H9 (cell line): Measurements from ENCODE around the gene MRPL53. TPM values are rescaled to one million over a fixed set of nuclear protein-coding genes. Genes with fewer than 3 reads are reported as not detected.

Experiments
- DNase-seq: peaks from one replicate; pipeline ENCODE4 v3.0.0-alpha.2; 2017
- H2AFZ ChIP-seq: one replicate; pipeline ENCODE4 v1.6.1; 2013; ENCODE audit warnings: mild to moderate bottlenecking, low read length, control low read depth, moderate library complexity
- H2AK5ac ChIP-seq: 2 replicates; pipeline ENCODE4 v1.6.1; 2013; ENCODE audit warnings: low read length, control low read depth, mixed read lengths; ENCODE audit not compliant: insufficient read length
- H2BK120ac ChIP-seq: one replicate; pipeline ENCODE4 v1.6.1; 2013; ENCODE audit warnings: low read depth, mild to moderate bottlenecking, low read length, control low read depth, inconsistent platforms; ENCODE audit not compliant: poor library complexity, severe bottlenecking
- H2BK12ac ChIP-seq: 2 replicates; pipeline ENCODE4 v1.6.1; 2013; ENCODE audit warnings: low read length, control low read depth, mixed read lengths, low read depth; ENCODE audit not compliant: insufficient read length
- H2BK15ac ChIP-seq: 2 replicates; pipeline ENCODE4 v1.6.1; 2013; ENCODE audit warnings: low read depth, low read length, control low read depth
- H2BK20ac ChIP-seq: one replicate; pipeline ENCODE4 v1.6.1; 2013; ENCODE audit warnings: low read depth, mild to moderate bottlenecking, low read length, control low read depth, inconsistent platforms; ENCODE audit not compliant: poor library complexity, severe bottlenecking
- H2BK5ac ChIP-seq: 2 replicates; pipeline ENCODE4 v1.6.1; 2013; ENCODE audit warnings: low read length, control low read depth, mixed read lengths; ENCODE audit not compliant: insufficient read length
- H3K14ac ChIP-seq: 2 replicates; pipeline ENCODE4 v1.6.1; 2013; ENCODE audit warnings: low read length, control low read depth; ENCODE audit not compliant: insufficient read depth
- H3K18ac ChIP-seq: 2 replicates; pipeline ENCODE4 v1.6.1; 2013; ENCODE audit warnings: low read depth, mild to moderate bottlenecking, mixed read lengths, low read length, control low read depth; ENCODE audit not compliant: insufficient read length
- H3K23ac ChIP-seq: 2 replicates; pipeline ENCODE4 v1.6.1; 2013; ENCODE audit warnings: low read length, control low read depth, mixed read lengths, low read depth; ENCODE audit not compliant: insufficient read length
- H3K23me2 ChIP-seq: 2 replicates; pipeline ENCODE4 v1.6.1; 2013; ENCODE audit warnings: low read depth, mild to moderate bottlenecking, mixed read lengths, low read length, control low read depth; ENCODE audit not compliant: insufficient read length, poor library complexity, severe bottlenecking
- H3K27ac ChIP-seq: 2 replicates; pipeline ENCODE4 v1.5.1; 2013; ENCODE audit warnings: low read length, control low read depth, mixed read lengths, low read depth; ENCODE audit not compliant: insufficient read length
- H3K27me3 ChIP-seq: 2 replicates; pipeline ENCODE4 v1.6.1; 2013; ENCODE audit warnings: low read length, control low read depth, inconsistent platforms; ENCODE audit not compliant: insufficient read depth
- H3K4ac ChIP-seq: 2 replicates; pipeline ENCODE4 v1.6.1; 2013; ENCODE audit warnings: low read depth, mild to moderate bottlenecking, control low read depth, inconsistent platforms, low read length, moderate library complexity
- H3K4me1 ChIP-seq: 2 replicates; pipeline ENCODE4 v1.6.1; 2013; ENCODE audit warnings: low read length, control low read depth, inconsistent platforms; ENCODE audit not compliant: insufficient read depth
- H3K4me2 ChIP-seq: 2 replicates; pipeline ENCODE4 v1.6.1; 2013; ENCODE audit warnings: low read length, control low read depth, mixed read lengths; ENCODE audit not compliant: insufficient read length, insufficient read depth
- H3K56ac ChIP-seq: 2 replicates; pipeline ENCODE4 v1.6.1; 2013; ENCODE audit warnings: low read depth, mild to moderate bottlenecking, mixed read lengths, low read length, control low read depth; ENCODE audit not compliant: insufficient read length
- H3K79me1 ChIP-seq: 2 replicates; pipeline ENCODE4 v1.6.1; 2013; ENCODE audit warnings: low read depth, mild to moderate bottlenecking, moderate library complexity, low read length, control low read depth, inconsistent platforms; ENCODE audit not compliant: insufficient read depth, poor library complexity, severe bottlenecking
- H3K79me2 ChIP-seq: 2 replicates; pipeline ENCODE4 v1.6.1; 2013; ENCODE audit warnings: low read length, control low read depth, inconsistent platforms; ENCODE audit not compliant: insufficient read depth
- H3K9ac ChIP-seq: 2 replicates; pipeline ENCODE4 v1.6.1; 2013; ENCODE audit warnings: low read length, control low read depth, mixed read lengths; ENCODE audit not compliant: insufficient read length; ENCODE audit errors: extremely low read depth
- H3K9me3 ChIP-seq: one replicate; pipeline ENCODE4 v1.6.1; 2013; ENCODE audit warnings: low read depth, low read length, inconsistent platforms; ENCODE audit not compliant: control insufficient read depth
- H3T11ph ChIP-seq: one replicate; pipeline ENCODE4 v1.6.1; 2013; ENCODE audit warnings: mild to moderate bottlenecking, low read length, control low read depth, inconsistent platforms
- H4K20me1 ChIP-seq: one replicate; pipeline ENCODE4 v1.6.1; 2013; ENCODE audit not compliant: control insufficient read depth, insufficient read length, insufficient read depth
- H4K5ac ChIP-seq: 2 replicates; pipeline ENCODE4 v1.6.1; 2013; ENCODE audit warnings: low read depth, mild to moderate bottlenecking, mixed read lengths, low read length, control low read depth; ENCODE audit not compliant: insufficient read length
- H4K8ac ChIP-seq: replicated peaks from 2 replicates; pipeline ENCODE4 v1.6.1; 2013; ENCODE audit warnings: low read length, control low read depth, mixed read lengths, low read depth; ENCODE audit not compliant: insufficient read length
- H4K91ac ChIP-seq: 2 replicates; pipeline ENCODE4 v1.6.1; 2013; ENCODE audit warnings: low read depth, mild to moderate bottlenecking, moderate library complexity, mixed read lengths, low read length, control low read depth; ENCODE audit not compliant: insufficient read length
- H3K27ac Mint-ChIP-seq, 3 experiments: 2 replicates in 2 of 3; 3 replicates in 1 of 3; pipeline ENCODE4 v1.8.0; 2020 to 2021; ENCODE audit warnings: mixed read lengths in 3 of 3, mild to moderate bottlenecking in 1 of 3, moderate library complexity in 1 of 3
- H3K27me3 Mint-ChIP-seq: 2 replicates; pipeline ENCODE4 v1.8.0; 2021; ENCODE audit warnings: low read depth, mild to moderate bottlenecking, moderate library complexity, mixed read lengths
- H3K36me3 Mint-ChIP-seq, 3 experiments: 2 replicates in 2 of 3; 3 replicates in 1 of 3; pipeline ENCODE4 v1.8.0; 2020 to 2021; ENCODE audit warnings: low read depth in 3 of 3, mixed read lengths in 3 of 3; ENCODE audit not compliant: insufficient read depth in 1 of 3
- H3K4me1 Mint-ChIP-seq, 2 experiments: 2 replicates each; pipeline ENCODE4 v1.8.0; 2020; ENCODE audit warnings: mixed read lengths in 2 of 2
- H3K4me3 Mint-ChIP-seq, 2 experiments: 2 replicates in 1 of 2; 3 replicates in 1 of 2; pipeline ENCODE4 v1.8.0; 2020 to 2021; ENCODE audit warnings: mild to moderate bottlenecking in 2 of 2, mixed read lengths in 2 of 2, moderate library complexity in 1 of 2
- H3K9me3 Mint-ChIP-seq, 2 experiments: 2 replicates in 1 of 2; 3 replicates in 1 of 2; pipeline ENCODE4 v1.8.0; 2020; ENCODE audit warnings: mild to moderate bottlenecking in 2 of 2, mixed read lengths in 2 of 2, moderate library complexity in 1 of 2
- CTCF ChIP-seq: fragments of 200-600 bp; sonication (generic); conservative IDR thresholded peaks from 3 replicates; pipeline ENCODE4 v1.8.0; 2021; ENCODE audit warnings: antibody characterized with exemption, mild to moderate bottlenecking
- WGBS: extraction: QIAGEN DNeasy Blood & Tissue Kit; methylation state at CpG from one replicate; pipeline ENCODE4 v1.1.7; 2013; ENCODE audit warnings: missing lambda C conversion rate, low lambda C conversion rate, mixed read lengths; ENCODE audit not compliant: insufficient read length; ENCODE audit errors: extremely low coverage; 5-methylcytosine and 5-hydroxymethylcytosine counted together
- total RNA-seq: library from RNA; stranded (reverse); gene quantifications from 2 replicates; pipeline ENCODE4 v1.2.1, GENCODE V29; 2021

The MRPL53 gene
- total RNA-seq, 1 experiment from 2014 or later, result 59.5 TPM

DNA sequence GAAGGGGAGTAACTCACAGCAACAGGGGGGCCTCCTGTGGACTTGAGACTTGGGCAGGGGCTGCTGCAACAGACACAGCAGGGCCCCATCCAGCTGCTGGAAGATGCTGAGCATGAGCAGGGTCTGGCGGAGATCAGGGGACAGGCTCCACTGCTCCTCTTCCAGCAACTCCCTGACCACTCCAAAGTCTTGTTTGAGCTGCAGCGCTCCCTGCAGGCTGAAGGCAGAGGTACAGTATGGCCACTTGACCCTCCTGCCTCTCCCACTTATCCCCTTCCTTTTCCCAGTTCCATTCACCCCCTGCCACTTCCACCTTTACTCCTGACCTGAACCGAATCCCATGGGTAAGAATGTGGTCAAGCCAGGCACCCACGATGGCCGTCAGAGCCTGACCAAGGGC is 2.4 kb upstream of the MRPL53 start:
- no peak overlapping the region for H4K8ac ChIP-seq
- no peak overlapping the region for H3K4ac ChIP-seq
- no peak overlapping the region for H3K14ac ChIP-seq
- no peak overlapping the region for H3K56ac ChIP-seq
- peaks cover 13 to 35% (median 23%) of the 10 kb centered on the region in 3 experiments for H3K36me3 Mint-ChIP-seq
- H3T11ph ChIP-seq, result no peak overlapping the region
- H3K27me3 ChIP-seq, result no peaks in the 10 kb centered on the region
- no peaks in the 10 kb centered on the region for H3K79me1 ChIP-seq
- peaks cover 3% of the 10 kb centered on the region for H3K27me3 Mint-ChIP-seq
- no peak overlapping the region for H2BK120ac ChIP-seq
- H3K4me3 Mint-ChIP-seq, result peak overlapping the region in 1 of 2 experiments; percentile 23; a peak in 1 of 5 replicates
- peaks cover 11 to 12% of the 10 kb centered on the region in 2 experiments for H3K4me1 Mint-ChIP-seq
- H4K91ac ChIP-seq, result no peak overlapping the region
- H2BK15ac ChIP-seq, result no peak overlapping the region
- H3K4me1 ChIP-seq, result no peaks in the 10 kb centered on the region
- no peak overlapping the region for H2BK5ac ChIP-seq
- H3K9me3 Mint-ChIP-seq, result no peaks in the 10 kb centered on the region; a peak in 1 of 5 replicates
- H4K20me1 ChIP-seq, result no peaks in the 10 kb centered on the region
- no peak overlapping the region for H2BK12ac ChIP-seq
- no peak overlapping the region for H4K5ac ChIP-seq
- H3K9ac ChIP-seq, result no peak overlapping the region
- WGBS, result no CpG with 5 or more reads among the region's 5 CpGs
- no peak overlapping the region for H3K4me2 ChIP-seq
- no peak overlapping the region for H3K27ac Mint-ChIP-seq
- TF ChIP-seq CTCF, result peak; percentile 59
- H2AK5ac ChIP-seq, result no peak overlapping the region
- no peak overlapping the region for H3K23ac ChIP-seq
- H3K79me2 ChIP-seq, result no peaks in the 10 kb centered on the region
- H2AFZ ChIP-seq, result no peak overlapping the region
- peaks cover 8% of the 10 kb centered on the region for H3K23me2 ChIP-seq
- no peak overlapping the region for H2BK20ac ChIP-seq
- H3K9me3 ChIP-seq, result no peaks in the 10 kb centered on the region
- H3K27ac ChIP-seq, result no peak overlapping the region
- DNase-seq, result peak; percentile 63
- no peak overlapping the region for H3K18ac ChIP-seq
